Stimulated activated CD4-positive, alpha-beta T cell treated with anti-CD3 and anti-CD28 coated beads, Interleukin-4, amount 100 ng/mL, for 1 hour (primary cell): ENCODE results near the gene CTPS2.
"Not testable (repeated sequence)": the region's sequence is repeated elsewhere in the genome, so short reads cannot be mapped to it uniquely, and the experiment has no call there.

Experiments
- DNase-seq: peaks from one replicate; pipeline ENCODE4 v3.0.0-alpha.2; 2020

CTPS2 gene

DNA sequence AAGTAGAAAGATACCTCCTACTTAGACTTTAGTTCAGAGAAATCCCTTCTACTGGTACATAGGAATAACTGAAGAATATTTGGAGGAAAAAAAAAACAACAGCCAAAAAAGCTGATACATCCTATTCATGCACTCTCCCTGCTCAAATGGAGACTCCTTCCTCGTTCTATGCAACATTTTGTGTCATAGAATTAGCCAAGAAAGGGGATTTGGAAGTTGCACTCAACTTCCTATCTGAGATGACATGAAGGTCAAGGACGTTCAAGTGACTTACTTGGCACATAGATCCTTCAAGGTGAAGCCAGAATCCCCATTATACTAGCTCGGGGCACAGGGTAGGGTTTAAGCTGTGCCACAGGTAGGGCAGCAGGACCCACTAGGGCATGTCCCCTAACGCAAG lies 118.7 kb downstream of the CTPS2 start:
- DNase-seq: no peak

DNA sequence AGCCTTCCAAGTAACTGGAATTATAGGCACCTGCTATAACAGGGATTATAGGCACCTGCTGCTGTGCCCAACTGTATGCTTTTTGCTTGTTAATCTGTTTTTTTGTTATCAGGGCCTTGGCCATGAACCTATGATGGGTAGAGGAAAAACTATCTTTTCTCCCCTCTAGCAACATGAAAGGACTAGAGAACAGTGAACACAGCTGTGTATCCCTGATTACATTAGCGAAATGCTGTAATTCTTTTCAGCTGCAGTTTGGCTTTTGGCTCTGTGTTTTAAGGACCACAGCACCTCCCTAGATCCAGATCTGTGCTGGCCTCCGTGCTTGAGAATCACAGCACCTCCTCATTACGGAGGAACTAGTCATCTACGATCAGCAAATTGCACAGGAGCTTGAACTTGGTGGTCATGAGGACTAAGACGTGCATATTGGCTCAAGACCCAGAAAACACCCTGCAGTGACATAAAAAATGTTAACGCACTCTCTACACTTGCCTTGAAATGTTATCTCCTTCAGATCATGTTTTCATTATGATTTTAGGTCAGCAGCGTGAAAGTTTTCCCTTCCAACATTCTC lies 120.2 kb downstream of the CTPS2 start:
- no peak for DNase-seq

DNA sequence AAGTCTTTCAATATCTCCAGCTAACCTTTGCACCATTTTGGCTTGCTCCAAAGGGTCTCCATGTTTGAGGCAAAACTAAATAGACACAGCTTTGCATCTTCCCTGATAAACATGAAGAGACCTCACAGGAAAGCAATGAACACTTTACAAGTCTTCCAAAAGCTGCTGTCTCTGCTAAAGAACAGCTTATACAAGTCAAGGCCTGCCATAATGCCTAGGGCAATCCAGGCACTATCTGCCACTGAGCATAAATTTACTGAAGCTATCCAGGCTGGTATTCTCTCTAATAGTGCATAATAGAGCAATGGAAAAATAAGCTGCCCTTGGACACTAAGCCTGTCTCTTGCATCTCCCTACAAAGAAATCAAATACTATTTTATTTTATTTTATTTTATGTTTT lies 122.6 kb downstream of the CTPS2 start:
- no peak for DNase-seq

DNA sequence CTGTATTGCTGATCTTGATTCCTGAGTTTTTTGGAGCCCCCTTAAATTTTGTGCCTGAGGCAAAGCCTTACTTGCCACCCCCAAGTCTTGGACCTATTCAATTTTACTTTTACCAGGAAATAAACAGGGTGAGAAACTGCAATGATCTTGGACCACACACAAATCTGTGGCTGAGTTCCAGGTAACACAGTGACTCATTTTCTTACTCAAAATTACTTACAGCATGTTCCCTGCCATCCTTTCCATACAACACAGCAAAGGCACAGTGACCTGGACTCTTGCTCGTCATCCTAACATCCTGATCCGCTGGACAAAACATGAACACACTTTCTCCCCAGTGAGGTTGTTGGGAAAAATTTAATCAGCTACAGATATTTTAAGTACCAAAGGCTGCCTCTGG lies 123.3 kb downstream of the CTPS2 start:
- DNase-seq: no peak

DNA sequence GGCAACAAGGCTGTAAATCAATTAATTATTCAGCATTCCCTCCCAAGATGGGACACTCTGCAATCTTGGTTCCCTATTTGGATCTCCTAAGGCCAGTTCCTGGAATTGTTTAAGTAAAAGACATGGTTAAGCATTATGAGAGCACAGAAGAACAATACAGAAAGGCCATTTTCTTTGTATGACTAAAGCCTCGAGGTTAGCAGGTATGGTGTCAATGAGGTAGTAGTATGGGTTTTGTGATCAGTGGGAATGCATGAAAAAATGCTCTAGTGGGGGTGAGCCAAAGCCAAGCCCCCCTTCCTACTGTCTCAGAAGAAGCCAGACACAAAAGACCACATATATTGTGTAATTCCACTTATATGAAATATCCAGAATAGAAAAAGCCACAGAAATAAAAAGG lies 124.2 kb downstream of the CTPS2 start:
- no peak for DNase-seq

DNA sequence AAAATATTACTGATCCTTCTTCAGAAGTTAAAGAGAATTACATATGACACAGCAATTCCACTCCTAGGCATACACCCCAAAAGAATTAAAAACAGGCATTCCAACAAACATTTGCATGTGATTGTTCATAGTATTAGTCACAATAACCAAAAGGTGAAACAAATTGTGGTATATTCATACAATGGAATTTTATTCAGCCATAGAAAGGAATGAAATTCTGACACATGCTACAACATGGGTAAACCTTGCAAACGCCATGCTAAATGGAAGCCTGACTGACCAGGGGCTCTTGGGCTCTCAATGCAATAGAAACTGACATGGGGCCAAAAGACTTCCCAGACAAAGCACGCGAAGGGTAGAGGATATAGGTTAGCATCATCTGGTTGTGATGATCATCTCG lies 124.6 kb downstream of the CTPS2 start:
- DNase-seq: no peak

DNA sequence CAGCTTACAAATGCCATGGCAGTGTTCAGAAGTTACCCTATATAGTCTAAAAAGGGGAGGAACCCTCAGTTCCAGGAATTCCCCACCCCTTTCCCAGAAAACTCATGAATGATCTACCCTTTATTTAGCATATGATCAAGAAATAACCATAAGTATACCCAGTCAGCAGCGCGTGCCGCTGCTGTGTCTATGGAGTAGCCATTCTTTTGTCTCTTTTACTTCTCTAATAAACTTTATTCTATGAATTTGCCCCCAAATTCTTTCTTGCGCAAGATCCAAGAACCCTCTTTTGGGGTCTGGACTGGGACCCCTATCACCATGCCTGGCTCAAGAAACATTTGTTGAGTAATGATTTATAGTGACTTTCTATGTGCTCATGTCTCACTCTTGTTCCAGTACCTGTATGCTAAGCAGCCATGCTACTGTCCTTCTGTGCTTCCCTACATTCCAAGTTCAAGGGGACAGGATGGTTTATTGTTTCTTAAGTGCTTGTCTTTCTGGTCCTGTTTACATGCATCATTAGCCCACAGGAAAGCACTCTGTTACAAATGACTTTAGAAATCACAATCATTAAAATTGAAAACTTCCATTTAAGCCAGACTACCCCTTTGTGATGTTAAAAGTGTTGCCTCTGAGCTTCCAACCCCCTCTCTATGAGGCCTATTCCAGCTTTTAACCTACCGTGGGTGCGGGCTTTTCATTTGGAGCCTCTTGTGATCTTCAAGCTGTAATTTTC lies 125.9 kb downstream of the CTPS2 start:
- no peak for DNase-seq

DNA sequence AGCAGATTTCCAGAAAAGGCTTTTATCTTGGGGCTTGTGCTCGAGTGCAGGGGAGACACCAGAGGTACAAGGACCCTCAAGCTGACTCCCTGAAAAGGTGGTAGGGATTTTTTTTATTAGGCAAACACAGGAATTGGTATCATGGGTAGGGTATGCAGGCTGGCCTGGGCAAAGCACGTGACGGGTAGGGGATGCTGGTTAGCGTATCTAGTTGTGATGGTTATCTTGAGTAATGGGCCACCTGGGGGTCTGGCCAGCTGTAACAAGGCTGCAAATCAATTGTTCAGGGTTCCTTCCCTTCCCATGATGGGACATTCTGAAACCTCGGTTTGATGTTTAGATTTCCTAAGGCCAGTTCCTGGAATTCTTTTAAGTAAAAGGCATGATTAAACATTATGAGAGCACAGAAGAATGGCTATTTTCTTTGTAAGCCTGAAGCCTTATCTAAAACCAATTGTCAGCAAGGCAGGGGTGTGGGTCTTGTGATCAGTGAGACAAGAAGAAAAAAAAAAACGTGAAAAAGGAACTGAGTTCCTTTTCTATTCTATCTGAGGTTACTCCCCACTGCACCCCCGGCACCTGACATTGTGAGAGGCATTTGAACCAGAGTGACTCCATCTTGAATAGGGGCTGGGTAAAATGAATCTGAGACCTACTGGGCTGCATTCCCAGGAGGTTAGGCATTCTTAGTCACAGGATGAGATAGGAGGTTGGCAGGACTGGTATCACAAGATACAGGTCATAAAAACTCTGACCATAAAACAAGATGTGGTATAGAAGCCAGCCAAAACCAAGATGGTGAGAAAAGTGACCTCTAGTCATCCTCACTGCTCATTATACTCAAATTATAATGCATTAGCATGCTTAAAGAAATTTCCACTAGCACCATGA lies 126.7 kb downstream of the CTPS2 start:
- no peak for DNase-seq

DNA sequence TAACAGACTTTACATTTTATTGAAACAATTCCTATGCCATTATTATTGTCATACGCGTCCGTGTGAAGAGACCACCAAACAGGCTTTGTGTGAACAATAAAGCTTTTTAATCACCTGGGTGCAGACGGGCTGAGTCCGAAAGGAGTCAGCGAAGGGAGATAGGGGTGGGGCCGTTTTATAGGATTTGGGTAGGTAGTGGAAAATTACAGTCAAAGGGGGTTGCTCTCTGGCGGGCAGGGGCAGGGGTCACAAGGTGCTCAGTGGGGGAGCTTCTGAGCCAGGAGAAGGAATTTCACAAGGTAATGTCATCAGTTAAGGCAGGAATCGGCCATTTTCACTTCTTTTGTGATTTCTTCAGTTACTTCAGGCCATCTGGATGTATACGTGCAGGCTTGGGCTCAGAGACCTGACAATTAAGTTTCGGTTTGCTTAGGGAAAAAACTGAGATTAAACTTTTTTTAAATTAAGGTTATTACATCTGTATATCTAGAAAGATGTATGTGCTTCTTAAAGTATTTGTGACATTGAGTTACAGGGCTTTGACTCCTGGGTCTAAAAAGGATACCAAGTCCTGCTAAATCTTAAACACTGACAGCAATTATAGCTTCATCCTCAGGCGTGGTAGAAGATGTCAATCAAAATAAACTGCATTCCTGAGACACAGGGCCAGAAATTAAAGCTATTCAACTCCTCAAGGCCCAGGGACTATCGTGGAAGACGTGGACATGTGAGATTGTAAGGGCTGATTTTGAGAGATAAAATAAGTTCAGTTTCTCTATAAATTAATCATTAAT lies 132.3 kb downstream of the CTPS2 start:
- not testable (repeated sequence) for DNase-seq

DNA sequence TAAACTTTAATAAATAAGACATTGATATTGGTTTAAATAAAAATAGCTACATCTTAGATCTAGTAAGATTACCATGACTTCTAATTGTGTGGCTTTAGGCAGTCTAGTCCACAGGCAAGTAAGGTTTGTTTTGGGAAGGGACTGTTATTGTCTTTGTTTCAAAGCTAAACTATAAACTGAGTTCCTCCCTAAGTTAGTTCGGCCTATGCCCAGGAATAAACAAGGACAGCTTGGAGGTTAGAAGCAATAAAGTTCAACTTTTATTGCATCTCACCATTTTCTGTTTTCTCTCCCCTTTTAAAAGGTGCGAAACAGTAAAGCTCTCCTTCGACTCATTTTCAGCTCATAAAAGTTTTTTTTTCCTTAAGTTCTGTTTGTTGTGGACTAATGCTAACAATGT lies 133.0 kb downstream of the CTPS2 start:
- no peak for DNase-seq

DNA sequence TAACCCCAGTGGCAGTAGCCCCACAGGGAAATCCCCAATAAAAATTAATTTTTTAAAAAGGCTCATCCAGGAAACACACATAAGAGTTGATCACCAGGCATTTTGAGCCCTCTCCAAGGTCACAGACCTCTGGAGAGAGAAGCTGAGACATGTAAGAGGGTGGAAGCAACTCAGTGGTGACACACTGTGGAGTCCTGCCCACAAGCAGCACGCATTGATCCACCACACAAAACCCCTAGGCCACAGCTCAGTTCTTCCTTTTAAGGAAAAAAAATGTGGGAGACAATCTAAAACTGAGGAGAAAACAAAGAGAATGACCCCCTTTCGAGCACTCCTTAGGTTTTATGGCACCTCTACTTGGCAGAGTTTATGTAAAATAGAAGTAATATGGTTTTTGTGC lies 134.3 kb downstream of the CTPS2 start:
- no peak for DNase-seq

DNA sequence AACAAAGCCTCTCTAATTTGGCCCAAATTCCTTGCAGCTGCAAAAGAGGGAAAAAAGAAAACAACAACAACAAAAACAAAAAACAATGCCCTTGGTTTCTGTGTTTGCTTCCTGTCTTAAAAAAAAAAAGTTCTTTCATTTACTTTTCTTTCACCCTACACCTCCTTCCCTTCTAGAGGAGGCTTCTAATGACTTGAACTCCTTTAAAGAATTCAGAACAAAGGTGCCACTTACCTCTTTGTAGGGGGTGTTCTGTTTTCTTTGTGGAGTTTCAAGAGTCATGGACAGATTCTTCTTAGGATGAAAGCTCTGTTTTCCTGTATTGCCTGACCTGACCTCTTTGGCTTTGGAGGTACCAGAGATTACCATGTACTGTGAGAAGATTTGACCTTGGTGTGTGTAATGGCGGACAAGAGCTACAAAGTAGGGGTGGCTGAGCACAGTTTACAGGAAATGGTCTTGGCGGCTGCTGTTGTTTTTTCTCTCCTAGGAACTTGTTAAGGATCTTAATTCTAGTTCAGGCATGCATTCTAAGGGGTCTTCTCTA lies 134.9 kb downstream of the CTPS2 start:
- DNase-seq: no peak

DNA sequence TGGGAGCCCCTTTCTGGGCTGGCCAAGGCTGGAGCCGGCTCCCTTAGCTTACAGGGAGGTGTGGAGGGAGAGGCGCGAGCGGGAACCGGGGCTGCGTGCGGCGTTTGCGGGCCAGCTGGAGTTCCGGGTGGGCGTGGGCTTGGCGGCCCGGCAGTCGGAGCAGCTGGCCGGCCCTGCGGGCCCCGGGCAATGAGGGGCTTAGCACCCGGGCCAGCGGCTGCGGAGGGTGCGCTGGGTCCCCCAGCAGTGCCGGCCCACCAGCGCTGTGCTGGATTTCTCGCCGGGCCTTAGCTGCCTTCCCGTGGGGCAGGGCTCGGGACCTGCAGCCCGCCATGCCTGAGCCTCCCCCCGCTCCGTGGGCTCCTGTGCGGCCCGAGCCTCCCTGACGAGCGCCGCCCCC lies 137.1 kb downstream of the CTPS2 start:
- DNase-seq: not testable (repeated sequence)

DNA sequence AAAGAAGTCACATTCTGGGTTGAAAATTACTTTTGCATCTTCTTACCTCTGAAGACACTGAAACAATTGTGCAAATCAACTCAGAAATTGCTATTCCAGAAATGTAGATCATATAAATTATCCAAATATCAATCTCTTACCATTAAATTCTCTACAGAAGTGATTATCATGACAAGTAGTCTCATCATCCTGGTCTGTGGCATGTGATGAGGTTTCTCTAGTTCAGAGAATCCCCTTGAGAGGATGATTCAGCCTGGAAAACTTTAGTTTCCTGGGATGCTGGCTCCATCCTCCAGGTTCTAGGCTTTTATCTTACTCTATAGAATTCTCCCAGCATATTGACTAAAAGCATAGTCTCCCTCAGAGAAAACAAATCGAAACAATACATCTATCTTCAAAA lies 138.7 kb downstream of the CTPS2 start:
- no peak for DNase-seq

DNA sequence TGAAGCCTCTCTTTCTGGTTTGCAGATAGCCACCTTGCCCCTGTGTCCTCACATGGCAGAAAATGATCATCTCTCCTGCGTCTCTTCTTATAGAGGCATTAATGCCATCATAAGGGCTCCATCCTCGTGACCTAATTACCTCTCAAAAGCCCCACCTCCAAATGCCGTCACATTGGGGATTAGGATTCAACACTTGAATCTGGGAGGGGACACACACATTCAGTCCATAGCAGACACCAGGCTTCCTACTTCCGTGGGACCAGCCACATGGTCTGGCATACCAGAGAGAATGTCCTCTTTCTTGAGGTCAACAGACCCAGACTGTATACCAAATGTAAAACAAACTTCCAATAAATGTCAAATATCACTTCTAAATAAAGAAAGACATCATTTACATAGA lies 144.8 kb downstream of the CTPS2 start:
- DNase-seq: no peak

DNA sequence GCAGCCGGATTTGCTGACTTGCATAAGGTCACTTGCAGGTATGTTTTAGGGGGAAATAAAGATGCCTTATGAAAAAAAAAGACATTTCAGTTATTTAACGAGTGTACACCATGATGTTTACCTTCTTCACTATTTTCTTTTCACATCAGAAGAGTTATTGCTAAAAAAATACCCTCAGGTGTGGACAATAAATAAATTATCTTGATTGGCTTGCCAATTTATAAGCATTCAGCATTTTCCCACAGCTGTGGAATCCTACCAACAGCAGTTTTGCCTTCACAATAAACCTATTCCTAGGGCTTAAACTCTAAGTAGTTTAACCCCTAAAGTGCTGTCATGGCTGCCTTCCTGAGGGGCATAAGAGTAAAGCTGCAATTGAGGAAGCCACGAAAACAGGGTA lies 145.9 kb downstream of the CTPS2 start:
- no peak for DNase-seq

DNA sequence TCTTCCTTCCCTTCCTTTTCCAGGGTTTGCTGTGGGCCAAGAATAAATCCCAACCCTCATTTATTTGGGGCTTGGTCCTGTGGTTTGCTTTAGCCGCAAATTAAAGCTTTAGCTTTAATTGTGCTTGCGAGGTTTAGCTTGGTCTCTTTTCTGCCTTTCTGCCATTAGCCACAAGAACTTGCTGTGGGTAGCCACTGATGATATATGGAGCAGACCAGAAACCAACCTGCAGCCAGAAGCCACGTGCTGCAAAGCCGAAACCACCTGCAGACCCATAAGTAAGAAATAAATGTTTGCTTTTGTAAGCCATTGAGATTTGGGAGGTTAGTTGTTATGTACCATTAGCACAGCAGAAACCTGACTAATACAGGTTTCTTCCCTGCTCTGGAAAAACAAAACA lies 152.3 kb downstream of the CTPS2 start:
- no peak for DNase-seq

DNA sequence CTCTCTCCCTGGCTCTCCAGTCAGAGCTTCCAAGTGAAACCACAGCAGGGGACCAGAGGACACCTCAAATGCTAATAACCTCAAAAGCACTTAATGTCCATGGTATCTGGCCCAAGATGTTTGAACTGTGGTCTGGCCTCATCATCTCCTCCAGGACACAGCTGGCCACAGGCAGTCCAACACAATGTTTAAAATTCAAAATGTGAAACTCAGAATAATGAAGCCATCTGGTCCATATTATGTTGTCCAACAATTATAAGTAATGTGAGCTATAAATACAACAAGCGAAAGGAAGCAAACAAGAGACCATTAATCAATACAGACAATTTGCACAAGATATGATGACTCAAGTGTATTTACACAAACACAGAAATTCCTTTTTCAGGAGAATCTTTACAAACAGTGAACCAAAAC lies 153.3 kb downstream of the CTPS2 start:
- DNase-seq: no peak

DNA sequence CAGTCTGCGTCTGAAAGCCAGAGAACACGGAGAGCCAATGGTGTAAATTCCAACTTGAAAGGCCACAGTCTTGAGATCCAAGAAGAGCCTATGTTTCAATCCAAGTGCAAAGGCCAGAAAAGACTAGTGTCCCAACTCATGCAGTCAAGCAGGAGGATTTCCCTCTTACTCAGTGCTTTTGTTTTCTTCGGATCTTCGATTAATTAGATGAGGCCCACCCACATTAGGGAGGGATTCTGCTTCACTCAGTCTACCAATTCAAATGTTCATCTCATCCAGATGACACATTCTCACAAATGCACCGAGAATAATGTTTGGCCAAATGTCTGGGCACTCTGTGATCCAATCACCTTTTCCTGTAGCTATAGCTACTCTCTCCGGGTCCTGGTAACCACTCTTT lies 154.0 kb downstream of the CTPS2 start:
- no peak for DNase-seq

DNA sequence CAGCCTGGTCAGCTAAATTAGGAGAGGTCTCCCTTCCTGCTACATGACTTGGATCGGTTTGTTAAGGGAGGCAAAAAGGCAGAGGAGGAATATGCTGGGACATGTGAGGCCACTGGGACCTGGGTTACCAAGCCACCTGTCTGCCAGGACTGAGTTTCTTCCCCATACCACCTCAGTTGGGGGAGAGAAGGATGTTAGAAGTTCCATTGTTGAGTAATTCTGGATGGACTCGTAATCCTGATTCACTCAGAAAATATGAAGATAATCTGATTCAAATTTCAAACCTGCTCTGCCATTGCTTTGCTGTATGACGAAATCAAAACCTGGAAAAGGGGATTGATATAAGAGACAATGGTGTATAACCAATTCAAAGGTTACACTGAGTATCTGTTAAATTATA lies 159.9 kb downstream of the CTPS2 start:
- DNase-seq: no peak

DNA sequence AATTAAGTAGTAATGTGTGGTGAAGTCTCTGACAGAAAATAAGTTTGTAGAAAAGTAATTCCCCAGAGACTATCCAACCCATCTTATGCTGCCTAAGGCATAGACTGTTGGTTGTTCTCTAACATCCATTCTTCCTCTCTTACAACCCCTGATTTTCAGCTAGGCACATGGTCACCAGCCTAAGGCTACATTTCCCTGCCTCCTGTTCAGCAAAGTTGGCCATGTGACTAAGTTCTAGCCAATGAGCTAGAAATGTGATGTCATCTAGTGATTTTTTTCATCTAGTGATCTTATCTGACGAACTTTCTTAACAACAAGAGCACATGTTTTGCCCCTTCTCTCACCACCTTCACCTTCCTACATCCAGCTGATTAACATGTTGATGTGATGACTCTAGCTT lies 164.8 kb downstream of the CTPS2 start:
- DNase-seq: no peak

DNA sequence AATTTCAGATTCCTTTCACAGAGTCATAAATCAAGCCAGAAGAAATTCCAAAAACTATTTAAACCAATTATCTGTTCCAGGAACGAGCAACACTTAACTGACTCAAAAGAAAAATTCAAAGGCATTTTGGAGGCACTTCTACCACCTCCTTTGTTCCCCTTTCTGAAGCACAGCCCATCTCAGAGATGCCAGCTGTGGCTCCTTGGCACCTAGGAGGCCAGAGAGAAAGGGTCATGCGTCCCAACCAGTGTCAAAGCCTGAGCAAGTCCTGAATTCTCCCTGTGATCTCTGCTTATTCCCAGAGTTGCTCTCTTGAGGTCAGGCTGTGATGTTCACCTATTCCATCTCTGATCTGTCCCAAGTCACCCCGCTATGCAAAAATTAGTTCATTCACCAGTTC lies 167.5 kb downstream of the CTPS2 start:
- DNase-seq: no peak
